Measurements from ENCODE around the gene RAB3D.

GRCh38 chr19:11377756-11378155 is 38.3 kb upstream of the RAB3D start:
- TF ChIP-seq POLR2A (IDR thresholded peaks at IDR 0.05; ENCODE audit: low read depth, low read length) = no peak
- no peak for TF ChIP-seq DPF2 (IDR thresholded peaks at IDR 0.05)
- TF ChIP-seq CTCF (IDR thresholded peaks at IDR 0.05 in 2 of 3, conservative IDR thresholded peaks at IDR 0.05 in 1 of 3; ENCODE audit: control insufficient read depth in 2 of 3, extremely low read depth in 1 of 3, insufficient read depth in 1 of 3, low read depth in 3 of 3, low read length in 3 of 3) = no peak
- no peak for TF ChIP-seq EP300 (IDR thresholded peaks at IDR 0.05; ENCODE audit: borderline replicate concordance in 1 of 2, control insufficient read depth in 1 of 2, low read depth in 2 of 2, low read length in 2 of 2)
- no peak for TF ChIP-seq RAD21 (IDR thresholded peaks at IDR 0.05; ENCODE audit: insufficient read depth, low read depth, low read length)
- no peak for TF ChIP-seq RELA (IDR thresholded peaks at IDR 0.05; ENCODE audit: borderline replicate concordance, partially characterized antibody)
- no peak for TF ChIP-seq LARP7 (IDR thresholded peaks at IDR 0.05)
- no peak for TF ChIP-seq CBX5 (IDR thresholded peaks at IDR 0.05; ENCODE audit: low read depth)
- TF ChIP-seq CBFB (IDR thresholded peaks at IDR 0.05; ENCODE audit: low read depth) = no peak
- no peak for TF ChIP-seq NFIC (IDR thresholded peaks at IDR 0.05; ENCODE audit: low read depth, low read length)
- no peak for TF ChIP-seq EZH2 (IDR thresholded peaks at IDR 0.05; ENCODE audit: borderline replicate concordance, control insufficient read depth, low read depth, low read length)
- no peak for TF ChIP-seq BCL11A (IDR thresholded peaks at IDR 0.05; ENCODE audit: low read depth, low read length)

All from GM12878 (cell line).